ENCODE data around the gene RPL35. TPM values are rescaled to one million over a fixed set of nuclear protein-coding genes. Genes with fewer than 3 reads are reported as not detected.

RPL35 gene
- total and polyA plus RNA-seq, 8 donors = 857 to 1,298 (median 994) TPM

DNA sequence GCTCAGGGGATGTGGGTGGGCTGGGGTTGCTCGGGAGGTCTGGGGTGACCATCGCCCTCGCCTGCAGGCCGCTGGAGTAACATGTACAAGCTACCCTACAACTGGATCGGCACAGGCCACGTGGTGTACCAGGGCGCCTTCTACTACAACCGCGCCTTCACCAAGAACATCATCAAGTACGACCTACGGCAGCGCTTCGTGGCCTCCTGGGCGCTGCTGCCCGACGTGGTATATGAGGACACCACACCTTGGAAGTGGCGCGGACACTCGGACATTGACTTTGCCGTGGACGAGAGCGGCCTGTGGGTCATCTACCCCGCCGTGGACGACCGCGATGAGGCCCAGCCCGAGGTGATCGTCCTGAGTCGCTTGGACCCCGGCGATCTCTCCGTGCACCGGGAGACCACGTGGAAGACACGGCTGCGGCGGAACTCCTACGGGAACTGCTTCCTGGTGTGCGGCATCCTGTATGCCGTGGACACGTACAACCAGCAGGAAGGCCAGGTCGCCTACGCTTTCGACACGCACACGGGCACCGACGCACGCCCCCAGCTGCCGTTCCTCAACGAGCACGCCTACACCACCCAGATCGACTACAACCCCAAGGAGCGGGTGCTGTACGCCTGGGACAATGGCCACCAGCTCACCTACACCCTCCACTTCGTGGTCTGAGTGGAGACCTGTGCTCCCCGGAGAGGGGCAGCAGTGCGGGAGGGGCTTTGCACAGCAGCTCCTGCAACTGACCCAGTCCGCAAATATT lies 51.8 kb downstream of the RPL35 start:
- no peaks in the 10 kb centered on the region for H3K36me3 ChIP-seq
- intact Hi-C loops (cut with DNase I) = no loop called here
- no peak overlapping the region for H3K4me3 ChIP-seq
- H3K27ac ChIP-seq = no peak overlapping the region
- DNase-seq (peak in 1 of 4 donors; percentile 80), ATAC-seq (no peak)
- TF ChIP-seq, protein P1, sequence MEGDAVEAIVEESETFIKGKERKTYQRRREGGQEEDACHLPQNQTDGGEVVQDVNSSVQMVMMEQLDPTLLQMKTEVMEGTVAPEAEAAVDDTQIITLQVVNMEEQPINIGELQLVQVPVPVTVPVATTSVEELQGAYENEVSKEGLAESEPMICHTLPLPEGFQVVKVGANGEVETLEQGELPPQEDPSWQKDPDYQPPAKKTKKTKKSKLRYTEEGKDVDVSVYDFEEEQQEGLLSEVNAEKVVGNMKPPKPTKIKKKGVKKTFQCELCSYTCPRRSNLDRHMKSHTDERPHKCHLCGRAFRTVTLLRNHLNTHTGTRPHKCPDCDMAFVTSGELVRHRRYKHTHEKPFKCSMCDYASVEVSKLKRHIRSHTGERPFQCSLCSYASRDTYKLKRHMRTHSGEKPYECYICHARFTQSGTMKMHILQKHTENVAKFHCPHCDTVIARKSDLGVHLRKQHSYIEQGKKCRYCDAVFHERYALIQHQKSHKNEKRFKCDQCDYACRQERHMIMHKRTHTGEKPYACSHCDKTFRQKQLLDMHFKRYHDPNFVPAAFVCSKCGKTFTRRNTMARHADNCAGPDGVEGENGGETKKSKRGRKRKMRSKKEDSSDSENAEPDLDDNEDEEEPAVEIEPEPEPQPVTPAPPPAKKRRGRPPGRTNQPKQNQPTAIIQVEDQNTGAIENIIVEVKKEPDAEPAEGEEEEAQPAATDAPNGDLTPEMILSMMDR (IDR thresholded peaks at IDR 0.05) = no peak
- no peaks in the 10 kb centered on the region for H3K27me3 ChIP-seq
- H3K9me3 ChIP-seq = no peaks in the 10 kb centered on the region
- no peaks in the 10 kb centered on the region for H3K4me1 ChIP-seq

DNA sequence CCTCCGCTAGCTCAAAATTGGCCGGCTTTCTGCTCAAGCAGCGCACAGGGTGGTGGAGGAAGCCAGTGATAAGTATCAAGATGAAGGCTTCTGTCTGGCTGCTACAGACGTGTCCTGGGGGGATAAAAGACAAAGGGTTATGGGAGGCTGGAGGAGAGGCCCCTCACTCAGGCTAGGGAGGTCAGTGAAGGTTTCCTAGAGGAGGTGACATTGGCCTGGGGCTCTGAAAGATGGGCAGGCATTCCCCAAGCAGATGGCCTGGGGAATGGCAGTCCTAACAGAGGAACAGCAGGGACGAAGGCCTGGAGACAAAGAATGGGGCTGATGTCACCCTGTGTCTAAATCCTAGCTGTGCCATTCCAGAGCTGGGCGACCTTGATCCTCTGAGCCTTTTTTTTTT lies 52.5 kb downstream of the RPL35 start:
- DNase-seq (peak in 1 of 4 donors; percentile 4), ATAC-seq (no peak)
- Histone ChIP-seq H3K4me3 (no peak overlapping the region), H3K27me3 (no peaks in the 10 kb centered on the region), H3K27ac (no peak overlapping the region), H3K4me1 (no peaks in the 10 kb centered on the region), H3K36me3 (no peaks in the 10 kb centered on the region), H3K9me3 (no peaks in the 10 kb centered on the region)
- intact Hi-C loops (cut with DNase I) = no loop called here
- TF ChIP-seq, protein P1 (IDR thresholded peaks at IDR 0.05) = no peak

DNA sequence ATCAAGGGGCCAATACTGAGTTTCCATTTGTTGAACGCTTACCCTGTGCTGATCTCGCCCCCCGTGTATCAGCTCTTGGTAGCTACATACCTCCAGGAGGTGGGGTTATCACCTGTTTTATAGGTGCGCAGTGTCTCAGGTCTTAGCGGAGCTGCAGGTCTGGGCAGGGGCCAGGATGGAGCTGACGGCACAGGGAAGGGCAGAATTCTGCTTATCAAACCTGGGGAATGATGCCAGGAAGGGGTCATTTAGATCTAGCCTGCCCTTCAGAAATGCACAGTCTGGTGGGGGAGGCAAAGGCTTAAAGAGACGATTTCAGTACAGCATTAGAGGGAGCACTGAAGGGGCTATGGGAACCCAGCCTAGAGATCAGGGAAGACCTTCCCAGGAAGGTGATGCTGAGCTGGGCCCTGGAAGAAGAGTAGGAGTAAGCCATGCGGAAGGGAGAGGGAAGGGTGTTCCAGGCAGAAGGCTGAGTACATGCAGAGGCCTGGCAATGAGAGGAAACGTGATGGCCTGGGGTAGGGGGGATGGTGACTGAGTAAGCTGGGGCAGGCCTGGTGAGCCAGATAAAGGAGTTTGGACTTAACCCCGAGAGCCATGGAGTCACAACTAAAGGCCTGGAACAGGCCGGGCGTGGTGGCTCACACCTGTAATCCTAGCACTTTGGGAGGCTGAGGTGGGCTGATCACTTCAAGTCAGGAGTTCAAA lies 53.4 kb downstream of the RPL35 start:
- Histone ChIP-seq H3K27ac (no peak overlapping the region), H3K4me3 (no peak overlapping the region), H3K4me1 (no peaks in the 10 kb centered on the region), H3K36me3 (no peaks in the 10 kb centered on the region), H3K27me3 (no peaks in the 10 kb centered on the region), H3K9me3 (no peaks in the 10 kb centered on the region)
- TF ChIP-seq, protein P1 (IDR thresholded peaks at IDR 0.05) = no peak
- DNase-seq = no peak
- no peak for ATAC-seq
- intact Hi-C loops (cut with DNase I) = no loop called here

Other genes with a start within 250 kb of the RPL35 start
- 1 to 10 TPM; 2.9 to 4.1 TPM for gene NR6A1, start 90.6 kb downstream of the RPL35 start, total RNA-seq
- gene NR6A1, start 90.6 kb downstream of the RPL35 start, polyA plus RNA-seq (ENCODE audit: insufficient read length in 6 of 6) = 1 to 10 TPM; 1.2 to 1.8 (median 1.7) TPM
- gene OLFML2A, start 84.8 kb downstream of the RPL35 start, total RNA-seq = 10 to 100 TPM; 10.5 to 10.8 TPM
- gene OLFML2A, start 84.8 kb downstream of the RPL35 start, polyA plus RNA-seq (ENCODE audit: insufficient read length in 6 of 6) = 10 to 100 TPM; 39.4 to 67.4 (median 44.7) TPM
- 1 to 10 TPM in 1 of 2 donors, not detected in 1; 3.6 TPM for gene WDR38, start 8.5 kb downstream of the RPL35 start, total RNA-seq
- gene WDR38, start 8.5 kb downstream of the RPL35 start, polyA plus RNA-seq (ENCODE audit: insufficient read length in 6 of 6) = 1 to 10 TPM; 1.3 to 8.3 (median 4.1) TPM
- 10 to 100 TPM; 51.5 to 53.6 TPM for gene ARPC5L, start 173 bp upstream of the RPL35 start, total RNA-seq
- gene ARPC5L, start 173 bp upstream of the RPL35 start, polyA plus RNA-seq (ENCODE audit: insufficient read length in 6 of 6) = 10 to 100 TPM; 30.8 to 41.5 (median 35.9) TPM
- 10 to 100 TPM; 15.4 to 18.9 TPM for gene GOLGA1, start 79.1 kb upstream of the RPL35 start, total RNA-seq
- gene GOLGA1, start 79.1 kb upstream of the RPL35 start, polyA plus RNA-seq (ENCODE audit: insufficient read length in 6 of 6) = 10 to 100 TPM; 18.1 to 20.2 (median 18.9) TPM

All from left lung (tissue), 10 donors.